Hepatocyte (in vitro differentiated cells): Measurements from ENCODE around the gene AMPD1. TPM values are rescaled to one million over a fixed set of nuclear protein-coding genes. Genes with fewer than 3 reads are reported as not detected.

Source experiments
- DNase-seq: peaks from one replicate; pipeline ENCODE4 v3.0.0-alpha.2; 2016; ENCODE audit warnings: low spot score
- H2AFZ ChIP-seq: fragments of 200-600 bp; sonication (generic); 2 replicates; pipeline ENCODE4 v1.6.0; 2016; ENCODE audit warnings: antibody characterized with exemption, mild to moderate bottlenecking
- H3K27ac ChIP-seq: fragments of 200-600 bp; sonication (generic); 2 replicates; pipeline ENCODE4 v1.5.1; 2016; ENCODE audit warnings: mild to moderate bottlenecking
- H3K27me3 ChIP-seq: fragments of 200-600 bp; sonication (generic); 2 replicates; pipeline ENCODE4 v1.6.1; 2016
- H3K36me3 ChIP-seq: fragments of 200-600 bp; sonication (generic); replicated peaks from 2 replicates; pipeline ENCODE4 v1.5.1; 2016; ENCODE audit warnings: low read depth; ENCODE audit not compliant: insufficient read depth
- H3K4me1 ChIP-seq: fragments of 200-600 bp; sonication (generic); 2 replicates; pipeline ENCODE4 v1.5.1; 2016; ENCODE audit warnings: mild to moderate bottlenecking, moderate library complexity; ENCODE audit not compliant: insufficient read depth
- H3K4me2 ChIP-seq: fragments of 200-600 bp; sonication (generic); 2 replicates; pipeline ENCODE4 v1.6.0; 2016
- H3K4me3 ChIP-seq: fragments of 200-600 bp; sonication (generic); 2 replicates; pipeline ENCODE4 v1.5.1; 2016; ENCODE audit warnings: mild to moderate bottlenecking
- H3K79me2 ChIP-seq: fragments of 200-600 bp; sonication (generic); 2 replicates; pipeline ENCODE4 v1.6.0; 2017; ENCODE audit warnings: mild to moderate bottlenecking
- H3K9me2 ChIP-seq: fragments of 200-600 bp; sonication (generic); replicated peaks from 2 replicates; pipeline ENCODE4 v1.6.0; 2017; ENCODE audit warnings: mild to moderate bottlenecking; ENCODE audit not compliant: insufficient read depth
- H3K9me3 ChIP-seq: fragments of 200-600 bp; sonication (generic); 2 replicates; pipeline ENCODE4 v1.5.1; 2016; ENCODE audit warnings: low read depth, mild to moderate bottlenecking
- H4K20me1 ChIP-seq: fragments of 200-600 bp; sonication (generic); 2 replicates; pipeline ENCODE4 v1.6.0; 2016; ENCODE audit warnings: mild to moderate bottlenecking; ENCODE audit not compliant: insufficient read depth, poor library complexity, severe bottlenecking
- EZH2 ChIP-seq: fragments of 200-600 bp; sonication (generic); IDR thresholded peaks from 2 replicates; pipeline ENCODE4 v1.6.1; 2016; ENCODE audit warnings: antibody characterized with exemption, mild to moderate bottlenecking, borderline replicate concordance
- EZH2phosphoT487 ChIP-seq: fragments of 200-600 bp; sonication (generic); IDR thresholded peaks from one replicate; pipeline ENCODE4 v1.6.1; 2018; ENCODE audit warnings: antibody characterized with exemption, mild to moderate bottlenecking, low read depth, moderate library complexity; ENCODE audit not compliant: unreplicated experiment, severe bottlenecking
- WGBS: methylation state at CpG from one replicate; pipeline ENCODE4 v1.1.6; 2016; ENCODE audit warnings: low lambda C conversion rate; ENCODE audit errors: missing lambda C conversion rate; 5-methylcytosine and 5-hydroxymethylcytosine counted together
- polyA plus RNA-seq: library from polyadenylated mRNA; unstranded; fragments of >200 nt; fragmentation: Nextera tagmentation; extraction: Ambion mirVana; gene quantifications from 2 replicates; pipeline ENCODE4 v1.2.1, GENCODE V29; 2016
- total RNA-seq: library from RNA; depleted of rRNA; stranded (reverse); fragments of >200 nt; gene quantifications from 2 replicates; pipeline ENCODE4 v1.2.3, GENCODE V29; 2014
- TF ChIP-seq, protein P1 (sequence below): fragments of 200-600 bp; sonication (generic); IDR thresholded peaks from 2 replicates; pipeline ENCODE4 v1.5.1; 2016; ENCODE audit warnings: antibody characterized with exemption, mild to moderate bottlenecking; ENCODE audit not compliant: poor library complexity

The AMPD1 gene
- total and polyA plus RNA-seq, 2 experiments from 2014 or later: not detected

GRCh38 chr1:114694540-114695310 lies 621 bp downstream of the AMPD1 start:
- Histone ChIP-seq H3K9me3 (no peaks in the 10 kb centered on the region), H3K4me2 (no peak overlapping the region), H3K36me3 (no peaks in the 10 kb centered on the region), H3K27me3 (no peaks in the 10 kb centered on the region), H4K20me1 (no peaks in the 10 kb centered on the region), H3K4me1 (no peaks in the 10 kb centered on the region), H3K79me2 (no peaks in the 10 kb centered on the region), H2AFZ (no peak overlapping the region), H3K4me3 (no peak overlapping the region), H3K27ac (no peak overlapping the region), H3K9me2 (no peaks in the 10 kb centered on the region)
- TF ChIP-seq EZH2phosphoT487: no peak
- TF ChIP-seq EZH2: no peak
- TF ChIP-seq, protein P1, sequence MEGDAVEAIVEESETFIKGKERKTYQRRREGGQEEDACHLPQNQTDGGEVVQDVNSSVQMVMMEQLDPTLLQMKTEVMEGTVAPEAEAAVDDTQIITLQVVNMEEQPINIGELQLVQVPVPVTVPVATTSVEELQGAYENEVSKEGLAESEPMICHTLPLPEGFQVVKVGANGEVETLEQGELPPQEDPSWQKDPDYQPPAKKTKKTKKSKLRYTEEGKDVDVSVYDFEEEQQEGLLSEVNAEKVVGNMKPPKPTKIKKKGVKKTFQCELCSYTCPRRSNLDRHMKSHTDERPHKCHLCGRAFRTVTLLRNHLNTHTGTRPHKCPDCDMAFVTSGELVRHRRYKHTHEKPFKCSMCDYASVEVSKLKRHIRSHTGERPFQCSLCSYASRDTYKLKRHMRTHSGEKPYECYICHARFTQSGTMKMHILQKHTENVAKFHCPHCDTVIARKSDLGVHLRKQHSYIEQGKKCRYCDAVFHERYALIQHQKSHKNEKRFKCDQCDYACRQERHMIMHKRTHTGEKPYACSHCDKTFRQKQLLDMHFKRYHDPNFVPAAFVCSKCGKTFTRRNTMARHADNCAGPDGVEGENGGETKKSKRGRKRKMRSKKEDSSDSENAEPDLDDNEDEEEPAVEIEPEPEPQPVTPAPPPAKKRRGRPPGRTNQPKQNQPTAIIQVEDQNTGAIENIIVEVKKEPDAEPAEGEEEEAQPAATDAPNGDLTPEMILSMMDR: no peak
- no peak for DNase-seq
- 94% methylated on average over 9 of the region's 9 CpGs for WGBS

DNA sequence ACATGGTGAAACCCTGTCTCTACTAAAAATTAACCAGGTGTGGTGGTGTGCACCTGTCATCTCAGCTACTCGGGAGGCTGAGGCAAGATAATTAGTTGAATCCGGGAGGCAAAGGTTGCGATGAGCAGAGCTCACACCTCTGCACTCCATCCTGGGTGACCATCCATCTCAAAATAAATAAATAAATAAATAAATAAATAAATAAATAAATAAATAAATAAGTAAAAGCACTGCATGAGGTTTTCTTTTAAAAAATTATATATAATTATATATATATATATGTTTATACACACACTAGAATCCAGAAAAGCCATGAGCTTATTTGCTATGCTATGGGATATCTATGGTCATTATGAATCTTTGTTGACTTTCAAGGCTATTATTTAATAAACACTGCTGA lies 2.4 kb downstream of the AMPD1 start:
- Histone ChIP-seq H3K79me2 (no peaks in the 10 kb centered on the region), H4K20me1 (no peaks in the 10 kb centered on the region), H2AFZ (no peak overlapping the region), H3K4me3 (no peak overlapping the region), H3K27me3 (no peaks in the 10 kb centered on the region), H3K9me3 (no peaks in the 10 kb centered on the region), H3K36me3 (no peaks in the 10 kb centered on the region), H3K27ac (no peak overlapping the region), H3K9me2 (no peaks in the 10 kb centered on the region), H3K4me1 (no peaks in the 10 kb centered on the region), H3K4me2 (no peak overlapping the region)
- WGBS: 84% methylated on average over 3 of the region's 3 CpGs
- TF ChIP-seq EZH2phosphoT487 (no peak), EZH2 (no peak)
- TF ChIP-seq, protein P1: no peak
- DNase-seq: no peak

- no peaks in the 10 kb centered on the region for H3K9me3 ChIP-seq
- no peak overlapping the region for H3K27ac ChIP-seq
- no peaks in the 10 kb centered on the region for H3K9me2 ChIP-seq
- H3K79me2 ChIP-seq: no peaks in the 10 kb centered on the region
- 89% methylated on average over 2 of the region's 2 CpGs for WGBS
- no peaks in the 10 kb centered on the region for H4K20me1 ChIP-seq
- H3K4me1 ChIP-seq: no peaks in the 10 kb centered on the region
- no peak overlapping the region for H3K4me2 ChIP-seq
- DNase-seq: no peak
- no peak overlapping the region for H2AFZ ChIP-seq
- TF ChIP-seq, protein P1: no peak
- TF ChIP-seq EZH2 (no peak), EZH2phosphoT487 (no peak)
- no peak overlapping the region for H3K4me3 ChIP-seq
- no peaks in the 10 kb centered on the region for H3K27me3 ChIP-seq
- H3K36me3 ChIP-seq: no peaks in the 10 kb centered on the region
Observed at GRCh38 chr1:114691061-114691460, 4.3 kb downstream of the AMPD1 start.
